IMR-90 (cell line): Measurements from ENCODE around the gene MARF1. TPM values are rescaled to one million over a fixed set of nuclear protein-coding genes. Genes with fewer than 3 reads are reported as not detected.

Experiments used
- ATAC-seq: fragments of 200-7000 bp; cut with Tn5 transposase; 2 replicates; pipeline ENCODE4 v1.9.1; 2020; ENCODE audit warnings: low read depth, mild to moderate bottlenecking, moderate library complexity
- BruUV-seq: library from RNA; stranded (reverse); fragments of 400-500 nt; replicated peaks from 2 replicates; lab custom pipeline; 2021; lab: Mats Ljungman, UMichigan
- CTCF ChIA-PET: fragments of 300-600 bp; formaldehyde crosslinking; extraction: SDS; loops from one replicate; lab custom pipeline; 2021; ENCODE audit warnings: antibody characterized with exemption; lab: Yijun Ruan, JAX
- POLR2A ChIA-PET: fragments of 300-600 bp; sonication (Branson Sonifier 250); formaldehyde crosslinking; loops from one replicate; lab custom pipeline; 2022; ENCODE audit warnings: antibody characterized with exemption; ENCODE audit not compliant: unreplicated experiment; lab: Charles Lee
- DNase-seq: peaks from one replicate; pipeline ENCODE4 v3.0.0; 2013
- H2AFZ ChIP-seq: replicated peaks from 2 replicates; pipeline ENCODE3; 2013; ENCODE audit warnings: low read length, mild to moderate bottlenecking; ENCODE audit not compliant: poor library complexity
- H2AK5ac ChIP-seq: 2 replicates; pipeline ENCODE4 v1.6.1; 2013; ENCODE audit warnings: low read depth, low read length, inconsistent platforms
- H2AK9ac ChIP-seq: replicated peaks from 2 replicates; pipeline ENCODE3; 2013; ENCODE audit warnings: mild to moderate bottlenecking, low read depth, low read length, moderate library complexity; ENCODE audit not compliant: poor library complexity
- H2BK120ac ChIP-seq: 2 replicates; pipeline ENCODE4 v1.6.1; 2013; ENCODE audit warnings: low read depth, low read length, inconsistent platforms
- H2BK15ac ChIP-seq: 3 replicates; pipeline ENCODE4 v1.6.1; 2013; ENCODE audit warnings: low read depth, low read length, inconsistent platforms
- H2BK20ac ChIP-seq: 2 replicates; pipeline ENCODE4 v1.6.1; 2013; ENCODE audit warnings: low read depth, mild to moderate bottlenecking, inconsistent platforms, low read length, moderate library complexity
- H2BK5ac ChIP-seq: 2 replicates; pipeline ENCODE4 v1.6.1; 2013; ENCODE audit warnings: mild to moderate bottlenecking, low read depth, low read length, inconsistent platforms; ENCODE audit not compliant: poor library complexity, severe bottlenecking
- H3K14ac ChIP-seq: replicated peaks from 2 replicates; pipeline ENCODE4 v1.6.1; 2013; ENCODE audit warnings: low read depth, low read length, inconsistent platforms
- H3K18ac ChIP-seq: 2 replicates; pipeline ENCODE4 v1.6.1; 2013; ENCODE audit warnings: low read depth, low read length, control low read depth
- H3K23ac ChIP-seq: 2 replicates; pipeline ENCODE4 v1.6.1; 2013; ENCODE audit warnings: low read depth, low read length, inconsistent platforms
- H3K27ac ChIP-seq: 2 replicates; pipeline ENCODE4 v1.5.1; 2013; ENCODE audit warnings: mild to moderate bottlenecking, control low read depth, low read length; ENCODE audit not compliant: insufficient read depth
- H3K27me3 ChIP-seq: 2 replicates; pipeline ENCODE4 v1.6.1; 2013; ENCODE audit warnings: low read length; ENCODE audit not compliant: control insufficient read depth, insufficient read depth
- H3K36me3 ChIP-seq: 2 replicates; pipeline ENCODE4 v1.6.1; 2013; ENCODE audit warnings: low read length, mixed read lengths; ENCODE audit not compliant: control insufficient read depth, insufficient read depth
- H3K4ac ChIP-seq: 2 replicates; pipeline ENCODE4 v1.6.1; 2013; ENCODE audit warnings: low read depth, low read length, inconsistent platforms
- H3K4me1 ChIP-seq: 2 replicates; pipeline ENCODE4 v1.6.1; 2013; ENCODE audit warnings: low read length, mixed read lengths; ENCODE audit not compliant: control insufficient read depth, insufficient read depth
- H3K4me2 ChIP-seq: 2 replicates; pipeline ENCODE4 v1.6.1; 2013; ENCODE audit warnings: low read depth, mild to moderate bottlenecking, control low read depth, low read length, moderate library complexity
- H3K4me3 ChIP-seq: 2 replicates; pipeline ENCODE4 v1.5.1; 2013; ENCODE audit warnings: low read depth, mild to moderate bottlenecking, control low read depth, low read length, moderate library complexity; ENCODE audit not compliant: insufficient read depth
- H3K56ac ChIP-seq: 2 replicates; pipeline ENCODE4 v1.6.1; 2013; ENCODE audit warnings: low read length, inconsistent platforms; ENCODE audit not compliant: insufficient read depth; ENCODE audit errors: extremely low read depth
- H3K79me1 ChIP-seq, 2 experiments: 2 replicates each; pipeline ENCODE4 v1.6.1; 2013; ENCODE audit warnings: low read length in 2 of 2, inconsistent platforms in 1 of 2, low read depth in 1 of 2
- H3K9ac ChIP-seq: 2 replicates; pipeline ENCODE4 v1.6.1; 2013; ENCODE audit warnings: low read depth, low read length, control low read depth
- H3K9me1 ChIP-seq: 2 replicates; pipeline ENCODE4 v1.6.1; 2013; ENCODE audit warnings: low read length, inconsistent platforms; ENCODE audit not compliant: insufficient read depth
- H3K9me3 ChIP-seq: 2 replicates; pipeline ENCODE4 v1.6.1; 2013; ENCODE audit warnings: low read length; ENCODE audit not compliant: control insufficient read depth, insufficient read depth
- H4K20me1 ChIP-seq: 2 replicates; pipeline ENCODE4 v1.6.1; 2013; ENCODE audit warnings: low read length, inconsistent platforms; ENCODE audit not compliant: insufficient read depth
- H4K5ac ChIP-seq: 2 replicates; pipeline ENCODE4 v1.6.1; 2013; ENCODE audit warnings: mild to moderate bottlenecking, low read depth, low read length, control low read depth
- H4K8ac ChIP-seq, 2 experiments: 2 replicates each; pipeline ENCODE4 v1.6.1; 2013; ENCODE audit warnings: low read depth in 2 of 2, low read length in 2 of 2, control low read depth in 1 of 2, inconsistent platforms in 1 of 2
- H4K91ac ChIP-seq: 2 replicates; pipeline ENCODE4 v1.6.1; 2013; ENCODE audit warnings: low read depth, low read length, inconsistent platforms; ENCODE audit not compliant: insufficient read depth
- BHLHE40 ChIP-seq: fragments of 150-350 bp; IDR thresholded peaks from 2 replicates; pipeline ENCODE4 v1.6.1; 2016; ENCODE audit warnings: mild to moderate bottlenecking, low read depth, low read length
- CEBPB ChIP-seq: IDR thresholded peaks from 2 replicates; pipeline ENCODE4 v1.6.1; 2012; ENCODE audit warnings: low read depth, low read length, improper control_type of control experiment
- CHD1 ChIP-seq: IDR thresholded peaks from 2 replicates; pipeline ENCODE4 v1.6.1; 2012; ENCODE audit warnings: low read depth, low read length, improper control_type of control experiment
- ELK1 ChIP-seq: fragments of 150-350 bp; IDR thresholded peaks from 2 replicates; pipeline ENCODE4 v1.6.1; 2016; ENCODE audit warnings: low read depth, mild to moderate bottlenecking, low read length, moderate library complexity, borderline replicate concordance
- FOS ChIP-seq: fragments of 150-350 bp; IDR thresholded peaks from 2 replicates; pipeline ENCODE4 v1.6.1; 2016; ENCODE audit warnings: low read depth, low read length
- MAFK ChIP-seq: IDR thresholded peaks from 2 replicates; pipeline ENCODE4 v1.6.1; 2012; ENCODE audit warnings: low read depth, low read length, improper control_type of control experiment
- MAZ ChIP-seq: IDR thresholded peaks from 2 replicates; pipeline ENCODE4 v1.6.1; 2012; ENCODE audit warnings: low read depth, mild to moderate bottlenecking, low read length, improper control_type of control experiment, moderate library complexity, borderline replicate concordance
- MXI1 ChIP-seq: IDR thresholded peaks from 2 replicates; pipeline ENCODE4 v1.6.1; 2012; ENCODE audit warnings: low read depth, mild to moderate bottlenecking, low read length, moderate library complexity, borderline replicate concordance
- NFE2L2 ChIP-seq: fragments of 150-350 bp; IDR thresholded peaks from 2 replicates; pipeline ENCODE4 v1.6.1; 2016; ENCODE audit warnings: low read depth, mild to moderate bottlenecking, low read length
- POLR2A ChIP-seq: IDR thresholded peaks from 2 replicates; pipeline ENCODE4 v1.6.1; 2012; ENCODE audit warnings: mild to moderate bottlenecking, low read depth, low read length
- RAD21 ChIP-seq: IDR thresholded peaks from 2 replicates; pipeline ENCODE4 v1.6.1; 2012; ENCODE audit warnings: low read length, improper control_type of control experiment
- RCOR1 ChIP-seq: IDR thresholded peaks from 2 replicates; pipeline ENCODE4 v1.6.1; 2012; ENCODE audit warnings: mild to moderate bottlenecking, low read length, improper control_type of control experiment; ENCODE audit not compliant: insufficient replicate concordance
- RFX5 ChIP-seq: IDR thresholded peaks from 2 replicates; pipeline ENCODE4 v1.8.0; 2012; ENCODE audit warnings: low read depth, mild to moderate bottlenecking, low read length, moderate library complexity
- SMC3 ChIP-seq: fragments of 150-350 bp; IDR thresholded peaks from 2 replicates; pipeline ENCODE4 v1.6.1; 2016; ENCODE audit warnings: low read depth, mild to moderate bottlenecking, antibody characterized with exemption, low read length, moderate library complexity
- WGBS, 2 experiments: methylation state at CpG; one replicate each; pipeline versions ENCODE4 v1.1.5 to v1.1.7; 2013; ENCODE audit warnings: missing lambda C conversion rate in 2 of 2; ENCODE audit not compliant: insufficient read length in 1 of 2; ENCODE audit errors: extremely low coverage in 2 of 2; 5-methylcytosine and 5-hydroxymethylcytosine counted together
- dilution Hi-C: fragments of 300-500 bp; cut with HindIII; formaldehyde crosslinking; loops from one replicate; pipeline ENCODE4 v1.14.3; 2018; ENCODE audit warnings: low sequenced_read_pairs; ENCODE audit not compliant: unreplicated experiment
- in situ Hi-C: fragments of 300-500 bp; cut with MboI; formaldehyde crosslinking; loops from 3 replicates; pipeline ENCODE4 v1.14.3; 2019; ENCODE audit warnings: low sequenced_read_pairs, inconsistent platforms, mixed read lengths
- intact Hi-C: fragments of 100-400 bp; cut with micrococcal nuclease; formaldehyde crosslinking; loops from 2 replicates; pipeline ENCODE4 v1.10.0; 2022
- polyA plus RNA-seq, 3 experiments: library from polyadenylated mRNA; depleted of rRNA; stranded (reverse); fragments of >200 nt; gene quantifications; 2 replicates each; pipeline ENCODE4 v1.2.3, GENCODE V29; 2012; ENCODE audit warnings: low replicate concordance in 1 of 3
- total RNA-seq: library from RNA; depleted of rRNA; stranded (reverse); fragments of >200 nt; gene quantifications from 2 replicates; pipeline ENCODE4 v1.2.3, GENCODE V29; 2012
- TF ChIP-seq, protein P1 (sequence below): conservative IDR thresholded peaks from 2 replicates; pipeline ENCODE4 v1.5.1; 2012; ENCODE audit warnings: mild to moderate bottlenecking, low read depth, low read length, improper control_type of control experiment
- TF ChIP-seq, protein P2 (sequence below): fragments of 150-350 bp; IDR thresholded peaks from 2 replicates; pipeline ENCODE4 v1.6.1; 2017; ENCODE audit warnings: mild to moderate bottlenecking, antibody characterized with exemption, low read length, low read depth

Gene MARF1
- total and polyA plus RNA-seq, 2 of the 4 experiments (the other 2 are of a cell fraction), result 9.0 to 12.9 TPM

- Histone ChIP-seq H3K4ac (no peak overlapping the region), H3K27ac (no peak overlapping the region)
- BruUV-seq, result no TSS peak
Observed at GRCh38 chr16:15583526-15583925, 59.4 kb downstream of the MARF1 start.

More at GRCh38 chr16:15583526-15583925, 59.4 kb downstream of the MARF1 start:
- intact Hi-C loops (no loop called here), dilution Hi-C loops (no loop called here), in situ Hi-C loops (no loop called here)
- H2BK120ac ChIP-seq, result no peak overlapping the region
- H2BK20ac ChIP-seq, result no peak overlapping the region
- H3K4me1 ChIP-seq, result no peaks in the 10 kb centered on the region
- H4K5ac ChIP-seq, result no peak overlapping the region
- H3K14ac ChIP-seq, result no peak overlapping the region
- H3K56ac ChIP-seq, result no peak overlapping the region
- H3K36me3 ChIP-seq, result peaks cover 42% of the 10 kb centered on the region
- H4K91ac ChIP-seq, result no peak overlapping the region
- H3K9ac ChIP-seq, result no peak overlapping the region
- no peak overlapping the region for H2BK5ac ChIP-seq
- H2AFZ ChIP-seq, result no peak overlapping the region
- peaks cover 0 to 7% of the 10 kb centered on the region in 2 experiments; a peak in 2 of 4 replicates for H3K79me1 ChIP-seq
- H2AK9ac ChIP-seq, result no peak overlapping the region
- H3K18ac ChIP-seq, result no peak overlapping the region
- DNase-seq (no peak), ATAC-seq (no peak)
- ChIA-PET CTCF (no interaction called here), POLR2A (no interaction called here)
- no peak overlapping the region for H2AK5ac ChIP-seq
- H4K20me1 ChIP-seq, result no peaks in the 10 kb centered on the region
- no CpG with 5 or more reads among the region's 4 CpGs for WGBS, 2 experiments
- H3K4me2 ChIP-seq, result no peak overlapping the region
- no peak overlapping the region for H2BK15ac ChIP-seq
- H3K9me3 ChIP-seq, result peaks cover 27% of the 10 kb centered on the region
- H3K4me3 ChIP-seq, result no peak overlapping the region
- TF ChIP-seq FOS (no peak), MAFK (no peak), BHLHE40 (no peak), MAZ (no peak), ELK1 (no peak), RFX5 (no peak), NFE2L2 (no peak), SMC3 (no peak), POLR2A (no peak), MXI1 (no peak), CEBPB (no peak), RCOR1 (no peak), RAD21 (no peak), CHD1 (no peak)
- TF ChIP-seq, protein P1, sequence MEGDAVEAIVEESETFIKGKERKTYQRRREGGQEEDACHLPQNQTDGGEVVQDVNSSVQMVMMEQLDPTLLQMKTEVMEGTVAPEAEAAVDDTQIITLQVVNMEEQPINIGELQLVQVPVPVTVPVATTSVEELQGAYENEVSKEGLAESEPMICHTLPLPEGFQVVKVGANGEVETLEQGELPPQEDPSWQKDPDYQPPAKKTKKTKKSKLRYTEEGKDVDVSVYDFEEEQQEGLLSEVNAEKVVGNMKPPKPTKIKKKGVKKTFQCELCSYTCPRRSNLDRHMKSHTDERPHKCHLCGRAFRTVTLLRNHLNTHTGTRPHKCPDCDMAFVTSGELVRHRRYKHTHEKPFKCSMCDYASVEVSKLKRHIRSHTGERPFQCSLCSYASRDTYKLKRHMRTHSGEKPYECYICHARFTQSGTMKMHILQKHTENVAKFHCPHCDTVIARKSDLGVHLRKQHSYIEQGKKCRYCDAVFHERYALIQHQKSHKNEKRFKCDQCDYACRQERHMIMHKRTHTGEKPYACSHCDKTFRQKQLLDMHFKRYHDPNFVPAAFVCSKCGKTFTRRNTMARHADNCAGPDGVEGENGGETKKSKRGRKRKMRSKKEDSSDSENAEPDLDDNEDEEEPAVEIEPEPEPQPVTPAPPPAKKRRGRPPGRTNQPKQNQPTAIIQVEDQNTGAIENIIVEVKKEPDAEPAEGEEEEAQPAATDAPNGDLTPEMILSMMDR, result no peak
- TF ChIP-seq, protein P2, sequence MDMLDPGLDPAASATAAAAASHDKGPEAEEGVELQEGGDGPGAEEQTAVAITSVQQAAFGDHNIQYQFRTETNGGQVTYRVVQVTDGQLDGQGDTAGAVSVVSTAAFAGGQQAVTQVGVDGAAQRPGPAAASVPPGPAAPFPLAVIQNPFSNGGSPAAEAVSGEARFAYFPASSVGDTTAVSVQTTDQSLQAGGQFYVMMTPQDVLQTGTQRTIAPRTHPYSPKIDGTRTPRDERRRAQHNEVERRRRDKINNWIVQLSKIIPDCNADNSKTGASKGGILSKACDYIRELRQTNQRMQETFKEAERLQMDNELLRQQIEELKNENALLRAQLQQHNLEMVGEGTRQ, result no peak
- H3K9me1 ChIP-seq, result 0 out of 2 replicates have a peak, but pooled peaks cover 5% of the 10 kb centered on the region
- H3K23ac ChIP-seq, result no peak overlapping the region
- H3K27me3 ChIP-seq, result no peaks in the 10 kb centered on the region
- H4K8ac ChIP-seq, result no peak overlapping the region
